ENCODE data around the gene KCNS1. TPM values are rescaled to one million over a fixed set of nuclear protein-coding genes. Genes with fewer than 3 reads are reported as not detected.

KCNS1 gene
- total and polyA plus RNA-seq, 3 donors from 2014 or later: 2.1 to 7.7 (median 4.6) TPM

GRCh38 chr20:45097485-45098102 is 3.3 kb downstream of the KCNS1 start:
- Histone ChIP-seq H3K27me3 (no peaks in the 10 kb centered on the region), H3K4me3 (peak overlapping the region; percentile 34 to 59), H3K4me1 (no peaks in the 10 kb centered on the region), H3K27ac (no peak overlapping the region), H3K36me3 (ENCODE audit: low read depth, missing control alignments) (no peaks in the 10 kb centered on the region), H3K9me3 (no peaks in the 10 kb centered on the region)
- DNase-seq: peak; percentile 76
- TF ChIP-seq POLR2A (IDR thresholded peaks at IDR 0.05) (no peak), CTCF (IDR thresholded peaks at IDR 0.05) (peak in 2 of 3 experiments; percentile 32 to 50)
- intact Hi-C loops (cut with DNase I; ENCODE audit: low total_unique reads): no loop called here
- WGBS, 2 donors: 22 to 23% methylated on average over 27 to 55 of the region's 56 CpGs

- no peaks in the 10 kb centered on the region for H3K27me3 ChIP-seq
- no peak overlapping the region for H3K4me3 ChIP-seq
- no peaks in the 10 kb centered on the region for H3K36me3 ChIP-seq (ENCODE audit: low read depth, missing control alignments)
- H3K9me3 ChIP-seq: no peaks in the 10 kb centered on the region
- no peak overlapping the region for H3K27ac ChIP-seq
- no peaks in the 10 kb centered on the region for H3K4me1 ChIP-seq
- TF ChIP-seq CTCF (IDR thresholded peaks at IDR 0.05) (no peak), POLR2A (IDR thresholded peaks at IDR 0.05) (no peak)
- intact Hi-C loops (cut with DNase I; ENCODE audit: low total_unique reads): no loop called here
- 60 to 62% methylated on average over 9 of the region's 9 CpGs for WGBS, 2 donors
- DNase-seq: no peak
Measured at GRCh38 chr20:45096781-45097180, 4.1 kb downstream of the KCNS1 start.

GRCh38 chr20:45095805-45096238 is 5.1 kb downstream of the KCNS1 start:
- peak; percentile 78 for DNase-seq
- Histone ChIP-seq H3K4me1 (no peaks in the 10 kb centered on the region), H3K9me3 (no peaks in the 10 kb centered on the region), H3K27ac (no peak overlapping the region), H3K4me3 (no peak overlapping the region), H3K27me3 (no peaks in the 10 kb centered on the region), H3K36me3 (ENCODE audit: low read depth, missing control alignments) (no peaks in the 10 kb centered on the region)
- intact Hi-C loops (cut with DNase I; ENCODE audit: low total_unique reads): no loop called here
- TF ChIP-seq CTCF (IDR thresholded peaks at IDR 0.05): peak in 2 of 3 experiments; percentile 54 to 71
- no peak for TF ChIP-seq POLR2A (IDR thresholded peaks at IDR 0.05)
- WGBS, 2 donors: 15 to 24% methylated on average over 7 of the region's 7 CpGs

- H3K4me3 ChIP-seq: no peak overlapping the region
- no peak overlapping the region for H3K27ac ChIP-seq
- H3K36me3 ChIP-seq (ENCODE audit: low read depth, missing control alignments): no peaks in the 10 kb centered on the region
- no peak for TF ChIP-seq POLR2A (IDR thresholded peaks at IDR 0.05)
- no peak for TF ChIP-seq CTCF (IDR thresholded peaks at IDR 0.05)
- WGBS, 2 donors: 92 to 94% methylated on average over 5 to 11 of the region's 11 CpGs
- H3K4me1 ChIP-seq: no peaks in the 10 kb centered on the region
- no peak for DNase-seq
- H3K9me3 ChIP-seq: no peaks in the 10 kb centered on the region
- H3K27me3 ChIP-seq: no peaks in the 10 kb centered on the region
- intact Hi-C loops (cut with DNase I; ENCODE audit: low total_unique reads): no loop called here
Measured at GRCh38 chr20:45094864-45095574, 5.9 kb downstream of the KCNS1 start.
